Transverse colon (tissue), 4 donors: ENCODE results near the gene SMAP1.

Source experiments
- CTCF ChIP-seq, 5 experiments: fragments of 200-600 bp in 3 of 5; fragments of 450-650 bp in 2 of 5; sonication (generic) in 3 of 5; IDR thresholded peaks; 1 replicate in 2 of 5; 2 replicates in 3 of 5; pipeline ENCODE4 v1.5.1; 2016 to 2017; ENCODE audit warnings: antibody characterized with exemption in 5 of 5, inconsistent platforms in 3 of 5, mild to moderate bottlenecking in 2 of 5, moderate library complexity in 1 of 5
- EP300 ChIP-seq: sonication (generic); formaldehyde crosslinking; IDR thresholded peaks from one replicate; pipeline ENCODE4 v1.6.1; 2017; ENCODE audit warnings: antibody characterized with exemption, low read depth
- POLR2A ChIP-seq: fragments of 450-650 bp; IDR thresholded peaks from one replicate; pipeline ENCODE4 v1.6.1; 2016; ENCODE audit warnings: antibody characterized with exemption, mild to moderate bottlenecking, moderate library complexity
- POLR2AphosphoS5 ChIP-seq, 3 donors: sonication (generic); formaldehyde crosslinking; IDR thresholded peaks; one replicate each; pipeline ENCODE4 v1.6.1; 2016; ENCODE audit warnings: antibody characterized with exemption in 3 of 3

GRCh38 chr6:70900047-70900446 lies 232.4 kb downstream of the SMAP1 start:
- TF ChIP-seq CTCF (IDR thresholded peaks at IDR 0.05), result no peak
- TF ChIP-seq POLR2AphosphoS5 (IDR thresholded peaks at IDR 0.05), result no peak
- TF ChIP-seq POLR2A, result no peak
- no peak for TF ChIP-seq EP300
